GM18861 (cell line): ENCODE measurements around the gene UAP1L1.

Experiments used
- ATAC-seq: cut with Tn5 transposase; IDR thresholded peaks from one replicate; pipeline ENCODE4 v1.9.1; 2021; ENCODE audit not compliant: unreplicated experiment

Gene UAP1L1

GRCh38 chr9:137071282-137071681, 6.0 kb upstream of the UAP1L1 start:
- ATAC-seq = no peak

DNA sequence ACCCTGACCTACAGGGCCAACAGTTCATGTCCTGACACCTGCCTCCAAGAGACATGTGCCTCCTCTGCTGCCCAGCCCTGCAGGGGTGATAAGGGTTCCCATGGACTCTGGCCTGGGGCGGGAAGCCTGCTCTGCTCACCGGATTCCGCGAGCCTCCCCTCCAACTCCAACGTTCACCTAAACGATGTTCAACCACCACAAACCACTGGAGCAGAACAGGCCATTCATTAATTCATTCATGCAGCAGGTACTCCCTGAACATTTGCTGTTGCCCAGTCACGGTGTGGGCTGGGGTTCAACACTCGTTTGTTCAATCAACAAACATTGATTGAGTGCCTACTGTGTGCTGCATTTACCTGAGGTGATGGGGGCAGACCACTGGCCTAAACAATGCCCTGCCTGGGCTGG, 3.3 kb upstream of the UAP1L1 start:
- no peak for ATAC-seq

DNA sequence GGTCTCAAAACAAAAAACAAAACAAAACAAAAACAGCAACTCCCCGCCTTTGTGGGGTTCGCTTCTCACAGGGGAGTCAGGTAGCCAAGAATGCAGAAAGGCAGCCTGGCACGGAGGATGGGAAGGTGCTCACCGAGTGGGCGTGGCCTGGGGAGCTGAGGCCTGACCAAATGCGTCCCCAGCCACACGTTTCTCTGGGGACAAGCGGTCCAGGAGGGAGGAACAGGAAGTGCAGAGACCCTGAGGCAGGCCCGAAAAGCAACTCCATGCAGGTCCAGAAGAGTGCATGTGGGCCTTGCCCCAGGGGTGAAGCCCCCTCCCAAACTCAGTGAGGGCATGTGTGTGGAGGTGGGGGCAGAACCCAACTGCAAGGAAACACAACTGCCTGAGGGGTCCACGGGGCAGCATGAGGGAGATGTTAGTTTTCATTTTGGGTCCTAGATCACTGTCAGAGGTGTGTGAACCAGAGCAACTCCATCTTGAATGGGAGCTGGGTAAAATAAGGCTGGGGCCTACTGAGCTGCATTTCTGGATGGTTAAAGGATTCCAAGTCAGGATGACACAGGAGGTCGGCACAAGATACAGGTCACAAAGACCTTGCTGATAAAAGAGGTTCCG, 2.6 kb upstream of the UAP1L1 start:
- no peak for ATAC-seq

- ATAC-seq = no peak
Observed at GRCh38 chr9:137075275-137075775, 2.0 kb upstream of the UAP1L1 start.

- ATAC-seq = no peak
Observed at GRCh38 chr9:137076636-137077009, 694 bp upstream of the UAP1L1 start.

GRCh38 chr9:137077758-137078693, 709 bp downstream of the UAP1L1 start:
- ATAC-seq = no peak

GRCh38 chr9:137078701-137079400, 1.5 kb downstream of the UAP1L1 start:
- no peak for ATAC-seq

DNA sequence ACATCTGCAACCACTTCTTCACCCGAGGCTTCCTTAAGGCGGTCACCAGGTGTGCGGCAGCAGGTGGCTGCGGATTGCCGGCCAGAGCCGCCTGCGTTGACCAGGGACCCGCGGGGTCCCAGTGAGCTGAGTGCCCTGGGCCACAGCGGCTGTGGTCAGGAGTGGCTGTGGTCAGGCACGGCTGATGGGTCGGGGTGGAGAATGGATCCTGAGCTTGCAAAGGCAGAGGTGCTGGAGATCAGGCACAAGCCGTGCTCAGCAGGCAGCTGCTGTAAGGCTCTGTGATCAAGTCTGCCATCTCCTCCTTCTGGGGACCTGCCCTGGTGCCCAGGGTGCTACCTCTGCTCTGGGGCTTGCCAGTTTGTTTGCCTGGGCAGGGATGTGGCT, 2.1 kb downstream of the UAP1L1 start:
- ATAC-seq = no peak

GRCh38 chr9:137080260-137081122, 3.2 kb downstream of the UAP1L1 start:
- no peak for ATAC-seq

- ATAC-seq = no peak
Observed at GRCh38 chr9:137082222-137082924, 5.1 kb downstream of the UAP1L1 start.

- ATAC-seq = no peak
Observed at GRCh38 chr9:137082925-137083290, 5.6 kb downstream of the UAP1L1 start.

GRCh38 chr9:137083394-137084004, 6.2 kb downstream of the UAP1L1 start:
- no peak for ATAC-seq

- ATAC-seq = no peak
Observed at GRCh38 chr9:137084526-137084925, 7.2 kb downstream of the UAP1L1 start.

DNA sequence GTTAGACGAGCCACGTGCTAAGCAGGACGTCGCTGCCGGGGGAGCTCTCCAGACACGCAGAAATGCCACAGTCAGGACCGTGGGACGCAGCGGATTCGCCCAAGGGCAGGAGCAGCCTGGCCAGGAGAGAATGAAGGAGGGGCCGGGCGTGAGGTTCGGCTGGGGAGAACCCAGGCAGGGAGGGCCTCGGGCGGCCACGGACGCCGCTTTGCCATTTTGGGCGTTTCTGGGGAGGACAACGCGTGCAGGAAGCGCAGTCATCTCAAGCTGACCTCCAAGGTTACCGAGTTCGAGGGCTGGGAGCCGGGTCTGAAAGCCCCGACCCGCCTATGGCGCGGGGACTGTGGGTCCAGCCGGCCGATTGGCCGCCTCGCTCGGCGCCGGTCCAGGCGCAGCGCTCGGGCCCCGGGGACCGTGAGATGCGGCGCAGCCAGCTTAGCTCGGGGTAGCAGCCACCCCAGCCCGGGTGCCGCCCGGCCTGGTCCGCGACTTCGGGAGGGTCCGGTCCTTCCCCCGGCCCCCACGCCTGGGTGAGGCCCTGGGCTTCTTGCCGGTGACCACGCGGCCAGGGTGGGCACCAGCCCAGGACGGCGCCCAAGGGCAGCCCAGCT, 8.7 kb downstream of the UAP1L1 start:
- ATAC-seq = peak; percentile 9

DNA sequence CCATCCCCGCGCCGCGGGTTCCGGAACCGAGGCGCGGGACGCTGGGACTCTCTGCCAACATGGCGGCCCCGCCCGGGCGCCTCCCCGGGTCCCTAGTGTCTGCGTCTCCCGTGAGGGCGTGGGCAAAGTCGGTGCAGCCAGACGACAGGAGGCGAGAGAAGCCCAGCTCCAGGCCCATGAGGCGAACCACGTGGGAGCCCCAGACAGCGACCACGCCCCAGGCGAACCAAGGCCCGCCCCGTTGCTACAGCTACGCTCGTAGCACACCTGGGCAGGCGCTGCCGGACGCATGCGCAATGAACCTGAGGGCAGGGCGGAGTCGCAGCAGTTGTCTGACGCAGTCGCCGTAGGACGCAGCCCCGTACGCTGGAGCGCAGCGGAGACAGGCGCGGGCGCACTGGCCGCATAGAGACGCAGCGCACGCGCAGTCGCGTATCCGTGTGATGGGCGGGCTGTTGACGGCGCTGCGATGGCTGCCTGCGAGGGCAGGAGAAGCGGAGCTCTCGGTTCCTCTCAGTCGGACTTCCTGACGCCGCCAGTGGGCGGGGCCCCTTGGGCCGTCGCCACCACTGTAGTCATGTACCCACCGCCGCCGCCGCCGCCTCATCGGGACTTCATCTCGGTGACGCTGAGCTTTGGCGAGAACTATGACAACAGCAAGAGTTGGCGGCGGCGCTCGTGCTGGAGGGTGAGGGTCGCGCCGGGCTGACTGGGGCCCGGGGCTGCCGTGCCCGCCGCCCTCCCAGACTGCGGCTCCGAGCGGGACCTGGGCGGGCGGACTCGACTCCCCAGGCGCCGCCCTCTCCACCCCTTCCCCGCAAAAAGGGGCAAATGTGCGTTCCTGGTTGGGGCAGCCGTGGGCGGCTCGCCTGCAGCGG, 9.5 kb downstream of the UAP1L1 start, which contains the start of gene MAN1B1:
TSS of gene MAN1B1 (plus strand) at position 455 of the 878 bp plus-strand sequence. CDS start at position 470, 15 bp downstream.
- peak; percentile 82 for ATAC-seq

GRCh38 chr9:137087409-137087925, 10.2 kb downstream of the UAP1L1 start:
- no peak for ATAC-seq

DNA sequence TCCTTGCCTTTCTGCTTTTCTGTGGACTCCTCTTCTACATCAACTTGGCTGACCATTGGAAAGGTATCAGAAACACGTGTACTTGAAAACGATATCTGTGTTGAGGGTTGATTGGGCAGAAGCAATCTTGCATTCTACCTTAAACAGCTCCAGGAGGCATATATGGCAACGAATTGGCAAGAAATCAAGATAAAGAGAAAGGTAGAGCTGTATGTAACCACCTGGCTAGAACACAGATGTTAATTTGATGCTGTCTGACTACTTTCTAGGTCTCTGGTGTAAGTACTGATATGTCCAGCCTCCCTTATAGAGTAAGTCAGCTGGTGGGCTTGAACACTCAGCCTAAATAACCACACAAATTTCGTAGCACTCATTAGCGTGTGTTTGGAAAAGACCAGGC, 10.8 kb downstream of the UAP1L1 start:
- no peak for ATAC-seq
